ENCODE data around the gene BIK.
A peak's percentile ranks its signal among the peaks of the same experiment; 100 is the strongest.
"Not testable (repeated sequence)": the region's sequence is repeated elsewhere in the genome, so short reads cannot be mapped to it uniquely, and the experiment has no call there.

Gene BIK

GRCh38 chr22:43133401-43133800 lies 22.9 kb downstream of the BIK start:
- H3K27ac ChIP-seq (ENCODE audit: low read depth in 2 of 2, low read length in 2 of 2), result no peak overlapping the region
- H3K36me3 ChIP-seq (ENCODE audit: control insufficient read depth in 2 of 2, insufficient read depth in 2 of 2, low read length in 2 of 2), result peaks cover 41 to 56% of the 10 kb centered on the region in 2 donors

DNA sequence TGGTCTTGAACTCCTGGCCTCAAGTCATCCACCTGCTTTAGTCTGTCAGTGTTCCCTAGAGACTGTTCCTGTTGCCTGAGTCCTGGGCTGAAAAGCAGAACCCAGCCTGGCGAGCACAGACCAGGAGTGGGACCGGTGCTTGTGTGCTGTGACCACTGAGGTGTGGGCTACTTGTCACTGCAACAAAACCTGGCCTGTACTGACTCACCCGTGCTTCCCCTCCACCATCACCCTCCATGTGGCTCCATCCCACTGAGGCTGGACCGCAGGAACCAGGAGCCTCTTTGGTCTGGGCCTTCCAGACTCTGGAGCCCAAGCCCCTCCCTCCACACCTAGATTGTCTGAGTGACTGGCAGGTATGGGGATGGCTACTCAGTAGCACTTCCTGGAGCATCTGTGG lies 24.0 kb downstream of the BIK start:
- Histone ChIP-seq H3K9ac (ENCODE audit: low read depth in 1 of 2, low read length in 2 of 2) (no peak overlapping the region), H3K27ac (ENCODE audit: low read depth in 2 of 2, low read length in 2 of 2) (no peak overlapping the region), H3K36me3 (ENCODE audit: control insufficient read depth in 2 of 2, insufficient read depth in 2 of 2, low read length in 2 of 2) (peaks cover 45 to 64% of the 10 kb centered on the region in 2 donors), H3K4me3 (ENCODE audit: low read length in 2 of 2) (no peak overlapping the region), H3K27me3 (ENCODE audit: control insufficient read depth in 2 of 2, insufficient read depth in 2 of 2, low read length in 2 of 2) (no peaks in the 10 kb centered on the region), H3K4me1 (ENCODE audit: control insufficient read depth in 2 of 2, insufficient read depth in 2 of 2, low read length in 2 of 2) (peaks cover 6 to 7% of the 10 kb centered on the region in 2 donors), H3K9me3 (ENCODE audit: control insufficient read depth in 2 of 2, low read length in 2 of 2) (no peaks in the 10 kb centered on the region)

More at GRCh38 chr22:43133401-43133800, 22.9 kb downstream of the BIK start:
- no peak overlapping the region for H3K9ac ChIP-seq (ENCODE audit: low read depth in 1 of 2, low read length in 2 of 2)
- H3K4me1 ChIP-seq (ENCODE audit: control insufficient read depth in 2 of 2, insufficient read depth in 2 of 2, low read length in 2 of 2), result peaks cover 17 to 18% of the 10 kb centered on the region in 2 donors
- H3K27me3 ChIP-seq (ENCODE audit: control insufficient read depth in 2 of 2, insufficient read depth in 2 of 2, low read length in 2 of 2), result no peaks in the 10 kb centered on the region
- no peaks in the 10 kb centered on the region for H3K9me3 ChIP-seq (ENCODE audit: control insufficient read depth in 2 of 2, low read length in 2 of 2)
- no peak overlapping the region for H3K4me3 ChIP-seq (ENCODE audit: low read length in 2 of 2)

DNA sequence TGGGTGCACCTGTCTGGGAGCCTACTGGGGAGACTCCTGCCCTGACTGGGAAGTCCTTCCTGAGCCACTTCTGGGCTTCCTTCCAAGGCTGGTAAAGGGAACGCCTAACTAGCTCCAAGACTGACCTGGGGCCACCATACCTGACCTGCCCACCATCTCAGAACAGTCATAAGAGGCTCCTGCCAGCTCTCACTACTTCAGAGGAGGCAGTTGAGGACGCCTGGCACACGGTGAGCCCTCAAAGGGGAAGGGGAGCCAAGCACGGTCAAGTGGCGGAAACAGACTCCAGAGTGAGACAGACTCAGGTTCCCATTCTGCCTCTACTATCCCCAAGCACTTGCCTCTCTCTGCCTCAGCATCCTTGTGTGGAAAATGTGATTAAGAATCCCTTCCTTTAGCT lies 25.0 kb downstream of the BIK start:
- no peak overlapping the region for H3K4me3 ChIP-seq (ENCODE audit: low read length in 2 of 2)
- H3K27me3 ChIP-seq (ENCODE audit: control insufficient read depth in 2 of 2, insufficient read depth in 2 of 2, low read length in 2 of 2), result no peaks in the 10 kb centered on the region
- peaks cover 52 to 66% of the 10 kb centered on the region in 2 donors for H3K36me3 ChIP-seq (ENCODE audit: control insufficient read depth in 2 of 2, insufficient read depth in 2 of 2, low read length in 2 of 2)
- H3K9ac ChIP-seq (ENCODE audit: low read depth in 1 of 2, low read length in 2 of 2), result no peak overlapping the region
- H3K4me1 ChIP-seq (ENCODE audit: control insufficient read depth in 2 of 2, insufficient read depth in 2 of 2, low read length in 2 of 2), result no peaks in the 10 kb centered on the region
- no peaks in the 10 kb centered on the region for H3K9me3 ChIP-seq (ENCODE audit: control insufficient read depth in 2 of 2, low read length in 2 of 2)
- H3K27ac ChIP-seq (ENCODE audit: low read depth in 2 of 2, low read length in 2 of 2), result no peak overlapping the region

- Histone ChIP-seq H3K27me3 (ENCODE audit: control insufficient read depth in 2 of 2, insufficient read depth in 2 of 2, low read length in 2 of 2) (no peaks in the 10 kb centered on the region), H3K9me3 (ENCODE audit: control insufficient read depth in 2 of 2, low read length in 2 of 2) (no peaks in the 10 kb centered on the region), H3K27ac (ENCODE audit: low read depth in 2 of 2, low read length in 2 of 2) (no peak overlapping the region), H3K9ac (ENCODE audit: low read depth in 1 of 2, low read length in 2 of 2) (no peak overlapping the region), H3K36me3 (ENCODE audit: control insufficient read depth in 2 of 2, insufficient read depth in 2 of 2, low read length in 2 of 2) (peaks cover 56 to 67% of the 10 kb centered on the region in 2 donors), H3K4me1 (ENCODE audit: control insufficient read depth in 2 of 2, insufficient read depth in 2 of 2, low read length in 2 of 2) (no peaks in the 10 kb centered on the region), H3K4me3 (ENCODE audit: low read length in 2 of 2) (no peak overlapping the region)
Measured at GRCh38 chr22:43136255-43136654, 25.7 kb downstream of the BIK start.

GRCh38 chr22:43136801-43137200 lies 26.3 kb downstream of the BIK start:
- H3K9ac ChIP-seq (ENCODE audit: low read depth in 1 of 2, low read length in 2 of 2), result no peak overlapping the region
- no peaks in the 10 kb centered on the region for H3K27me3 ChIP-seq (ENCODE audit: control insufficient read depth in 2 of 2, insufficient read depth in 2 of 2, low read length in 2 of 2)
- no peak overlapping the region for H3K27ac ChIP-seq (ENCODE audit: low read depth in 2 of 2, low read length in 2 of 2)

GRCh38 chr22:43142880-43143562 lies 32.5 kb downstream of the BIK start, which contains the start of gene MCAT:
MCAT (minus strand) TSS chr22:43143398; CDS start chr22:43143348, 50 bp downstream.
- H3K27me3 ChIP-seq (ENCODE audit: control insufficient read depth in 2 of 2, insufficient read depth in 2 of 2, low read length in 2 of 2), result no peaks in the 10 kb centered on the region
- peak within 1 kb of the TSS; percentile 18 to 88 for H3K9ac ChIP-seq (ENCODE audit: low read depth in 1 of 2, low read length in 2 of 2)
- H3K36me3 ChIP-seq (ENCODE audit: control insufficient read depth in 2 of 2, insufficient read depth in 2 of 2, low read length in 2 of 2), result peaks cover 17 to 18% of the 10 kb centered on the region in 2 donors
- H3K9me3 ChIP-seq (ENCODE audit: control insufficient read depth in 2 of 2, low read length in 2 of 2), result no peaks in the 10 kb centered on the region
- H3K4me1 ChIP-seq (ENCODE audit: control insufficient read depth in 2 of 2, insufficient read depth in 2 of 2, low read length in 2 of 2), result peaks cover 4 to 8% of the 10 kb centered on the region in 2 donors
- H3K4me3 ChIP-seq (ENCODE audit: low read length in 2 of 2), result peak within 1 kb of the TSS; percentile 84 to 85
- H3K27ac ChIP-seq (ENCODE audit: low read depth in 2 of 2, low read length in 2 of 2), result peak within 1 kb of the TSS; percentile 66 to 70

More at GRCh38 chr22:43136801-43137200, 26.3 kb downstream of the BIK start:
- Histone ChIP-seq H3K4me1 (ENCODE audit: control insufficient read depth in 2 of 2, insufficient read depth in 2 of 2, low read length in 2 of 2) (peaks cover 0 to 3% of the 10 kb centered on the region in 2 donors), H3K36me3 (ENCODE audit: control insufficient read depth in 2 of 2, insufficient read depth in 2 of 2, low read length in 2 of 2) (peaks cover 51 to 62% of the 10 kb centered on the region in 2 donors), H3K9me3 (ENCODE audit: control insufficient read depth in 2 of 2, low read length in 2 of 2) (no peaks in the 10 kb centered on the region), H3K4me3 (ENCODE audit: low read length in 2 of 2) (no peak overlapping the region)

DNA sequence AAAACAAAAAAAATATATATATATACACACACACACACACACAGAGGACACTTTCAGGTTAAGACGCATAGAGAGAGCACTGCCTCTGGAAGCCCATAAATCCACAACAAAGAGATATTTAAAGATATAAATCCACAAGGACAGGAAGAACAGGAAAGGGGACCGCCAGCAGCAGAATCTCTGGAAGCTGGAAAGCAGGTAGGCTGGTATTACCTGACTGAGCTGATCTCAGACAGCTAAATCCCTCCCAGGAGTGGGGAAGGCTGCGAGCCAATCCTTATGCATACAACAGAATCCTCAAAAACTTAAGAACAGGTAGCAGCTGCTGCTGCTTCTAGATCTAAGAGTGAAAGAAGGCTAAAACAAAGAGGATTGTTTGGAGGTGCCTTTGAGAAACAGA lies 34.4 kb downstream of the BIK start:
- no peaks in the 10 kb centered on the region for H3K27me3 ChIP-seq (ENCODE audit: control insufficient read depth in 2 of 2, insufficient read depth in 2 of 2, low read length in 2 of 2)
- no peak overlapping the region for H3K27ac ChIP-seq (ENCODE audit: low read depth in 2 of 2, low read length in 2 of 2)
- H3K4me3 ChIP-seq (ENCODE audit: low read length in 2 of 2), result no peak overlapping the region

DNA sequence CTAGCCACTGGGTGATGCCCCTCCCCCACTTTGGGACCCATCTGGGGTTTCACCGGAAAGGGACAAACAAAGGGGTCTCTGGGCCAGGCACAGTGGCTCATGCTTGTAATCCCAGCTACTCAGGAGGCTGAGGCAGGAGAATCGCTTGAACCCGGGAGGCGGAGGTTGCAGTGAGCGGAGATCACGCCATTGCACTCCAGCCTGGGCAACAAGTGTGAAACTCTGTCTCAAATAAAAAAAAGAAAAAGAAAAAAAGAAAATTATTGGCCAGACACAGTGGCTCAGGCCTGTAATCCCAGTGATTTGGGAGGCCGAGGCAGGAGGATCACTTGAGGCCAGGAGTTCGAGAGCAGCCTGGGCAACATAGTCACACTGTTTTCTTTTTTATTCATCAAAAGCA lies 34.8 kb downstream of the BIK start:
- H3K4me3 ChIP-seq (ENCODE audit: low read length in 2 of 2); H3K36me3 ChIP-seq (ENCODE audit: control insufficient read depth in 2 of 2, insufficient read depth in 2 of 2, low read length in 2 of 2); H3K9ac ChIP-seq (ENCODE audit: low read depth in 1 of 2, low read length in 2 of 2); H3K9me3 ChIP-seq (ENCODE audit: control insufficient read depth in 2 of 2, low read length in 2 of 2); H3K27ac ChIP-seq (ENCODE audit: low read depth in 2 of 2, low read length in 2 of 2); H3K27me3 ChIP-seq (ENCODE audit: control insufficient read depth in 2 of 2, insufficient read depth in 2 of 2, low read length in 2 of 2): not testable (repeated sequence)
- peaks cover 7 to 16% of the 10 kb centered on the region in 2 donors for H3K4me1 ChIP-seq (ENCODE audit: control insufficient read depth in 2 of 2, insufficient read depth in 2 of 2, low read length in 2 of 2)

More for the DNA sequence above, 34.4 kb downstream of the BIK start:
- Histone ChIP-seq H3K9me3 (ENCODE audit: control insufficient read depth in 2 of 2, low read length in 2 of 2) (no peaks in the 10 kb centered on the region), H3K4me1 (ENCODE audit: control insufficient read depth in 2 of 2, insufficient read depth in 2 of 2, low read length in 2 of 2) (peaks cover 7 to 16% of the 10 kb centered on the region in 2 donors), H3K36me3 (ENCODE audit: control insufficient read depth in 2 of 2, insufficient read depth in 2 of 2, low read length in 2 of 2) (peaks cover 6 to 9% of the 10 kb centered on the region in 2 donors), H3K9ac (ENCODE audit: low read depth in 1 of 2, low read length in 2 of 2) (no peak overlapping the region)

DNA sequence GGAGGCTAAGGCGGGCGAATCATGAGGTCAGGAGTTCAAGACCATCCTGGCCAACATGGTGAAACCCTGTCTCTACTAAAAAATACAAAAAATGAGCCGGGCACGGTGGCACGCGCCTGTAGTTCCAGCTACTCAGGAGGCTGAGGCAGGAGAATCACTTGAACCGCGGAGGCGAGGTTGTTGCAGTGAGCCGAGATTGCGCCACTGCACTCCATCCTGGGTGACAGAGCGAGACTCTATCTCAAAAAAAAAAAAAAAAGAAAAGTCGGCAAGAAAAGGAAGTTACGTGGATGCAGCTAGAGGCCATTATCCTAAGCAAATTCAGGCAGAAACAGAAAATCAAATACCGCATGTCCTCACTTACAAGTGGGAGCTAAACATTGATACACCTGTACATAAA lies 35.8 kb downstream of the BIK start:
- not testable (repeated sequence) for H3K4me3 ChIP-seq (ENCODE audit: low read length in 2 of 2); H3K27ac ChIP-seq (ENCODE audit: low read depth in 2 of 2, low read length in 2 of 2); H3K36me3 ChIP-seq (ENCODE audit: control insufficient read depth in 2 of 2, insufficient read depth in 2 of 2, low read length in 2 of 2); H3K9ac ChIP-seq (ENCODE audit: low read depth in 1 of 2, low read length in 2 of 2); H3K9me3 ChIP-seq (ENCODE audit: control insufficient read depth in 2 of 2, low read length in 2 of 2); H3K27me3 ChIP-seq (ENCODE audit: control insufficient read depth in 2 of 2, insufficient read depth in 2 of 2, low read length in 2 of 2)
- H3K4me1 ChIP-seq (ENCODE audit: control insufficient read depth in 2 of 2, insufficient read depth in 2 of 2, low read length in 2 of 2), result peaks cover 14 to 21% of the 10 kb centered on the region in 2 donors

GRCh38 chr22:43147821-43148220 lies 37.3 kb downstream of the BIK start:
- Histone ChIP-seq H3K27ac (ENCODE audit: low read depth in 2 of 2, low read length in 2 of 2) (no peak overlapping the region), H3K4me1 (ENCODE audit: control insufficient read depth in 2 of 2, insufficient read depth in 2 of 2, low read length in 2 of 2) (peaks cover 18 to 24% of the 10 kb centered on the region in 2 donors), H3K27me3 (ENCODE audit: control insufficient read depth in 2 of 2, insufficient read depth in 2 of 2, low read length in 2 of 2) (no peaks in the 10 kb centered on the region), H3K9me3 (ENCODE audit: control insufficient read depth in 2 of 2, low read length in 2 of 2) (no peaks in the 10 kb centered on the region), H3K36me3 (ENCODE audit: control insufficient read depth in 2 of 2, insufficient read depth in 2 of 2, low read length in 2 of 2) (no peaks in the 10 kb centered on the region), H3K9ac (ENCODE audit: low read depth in 1 of 2, low read length in 2 of 2) (no peak overlapping the region), H3K4me3 (ENCODE audit: low read length in 2 of 2) (no peak overlapping the region)

Data from mucosa of rectum (tissue), 2 donors.